OCI-LY7 (cell line): ENCODE data around the gene POU6F2. TPM values are rescaled to one million over a fixed set of nuclear protein-coding genes. Genes with fewer than 3 reads are reported as not detected.

Experiments used
- BruUV-seq: library from RNA; stranded (reverse); fragments of 400-500 nt; replicated peaks from 2 replicates; lab custom pipeline; 2021; lab: Mats Ljungman, UMichigan
- CTCF ChIA-PET: fragments of 300-600 bp; sonication (Branson Sonifier 250); formaldehyde crosslinking; loops from one replicate; lab custom pipeline; 2022; ENCODE audit warnings: antibody characterized with exemption; ENCODE audit not compliant: unreplicated experiment; lab: Charles Lee
- POLR2A ChIA-PET: fragments of 300-600 bp; sonication (Branson Sonifier 250); formaldehyde crosslinking; loops from one replicate; lab custom pipeline; 2022; ENCODE audit warnings: antibody characterized with exemption; lab: Charles Lee
- DNase-seq: peaks from one replicate; pipeline ENCODE4 v3.0.0-alpha.2; 2015; ENCODE audit warnings: low spot score
- H2AFZ ChIP-seq: fragments of 200-600 bp; sonication (generic), shearing (Covaris generic); 2 replicates; pipeline ENCODE4 v1.6.1; 2014; ENCODE audit warnings: mild to moderate bottlenecking, antibody characterized with exemption, low read length, moderate library complexity
- H3K27ac ChIP-seq: fragments of 200-600 bp; sonication (generic); 2 replicates; pipeline ENCODE4 v1.5.1; 2014; ENCODE audit warnings: mixed run types, low read depth, mild to moderate bottlenecking, moderate library complexity, low read length, inconsistent platforms; ENCODE audit not compliant: poor library complexity, severe bottlenecking
- H3K36me3 ChIP-seq: fragments of 200-600 bp; sonication (generic); 2 replicates; pipeline ENCODE4 v1.6.1; 2014; ENCODE audit warnings: mild to moderate bottlenecking, antibody characterized with exemption, low read length, moderate library complexity, mixed read lengths; ENCODE audit not compliant: insufficient read depth
- H3K4me1 ChIP-seq: fragments of 200-600 bp; sonication (generic); 2 replicates; pipeline ENCODE4 v1.5.1; 2014; ENCODE audit warnings: mild to moderate bottlenecking, low read length; ENCODE audit not compliant: insufficient read depth, poor library complexity, severe bottlenecking
- H3K4me2 ChIP-seq: fragments of 200-600 bp; sonication (generic); 2 replicates; pipeline ENCODE4 v1.6.1; 2014; ENCODE audit warnings: mild to moderate bottlenecking, low read length
- H3K4me3 ChIP-seq: fragments of 200-600 bp; sonication (generic); 2 replicates; pipeline ENCODE4 v1.5.1; 2014; ENCODE audit warnings: mild to moderate bottlenecking, low read depth, low read length; ENCODE audit not compliant: poor library complexity, severe bottlenecking
- H3K79me2 ChIP-seq: fragments of 200-600 bp; sonication (generic); 2 replicates; pipeline ENCODE4 v1.6.1; 2016; ENCODE audit warnings: low read depth, mild to moderate bottlenecking, low read length, moderate library complexity, mixed read lengths; ENCODE audit not compliant: insufficient read depth
- H3K9me2 ChIP-seq: fragments of 200-600 bp; sonication (generic); 2 replicates; pipeline ENCODE4 v1.6.1; 2016; ENCODE audit warnings: mild to moderate bottlenecking, low read length, mixed read lengths; ENCODE audit not compliant: insufficient read depth
- H3K9me3 ChIP-seq: fragments of 200-600 bp; sonication (generic); 2 replicates; pipeline ENCODE4 v1.6.1; 2014; ENCODE audit warnings: mild to moderate bottlenecking, mixed run types, low read length, mixed read lengths
- H4K20me1 ChIP-seq: fragments of 200-600 bp; sonication (generic); 2 replicates; pipeline ENCODE4 v1.6.1; 2014; ENCODE audit warnings: mild to moderate bottlenecking, antibody characterized with exemption, low read length, moderate library complexity, mixed read lengths; ENCODE audit not compliant: insufficient read depth
- EZH2phosphoT487 ChIP-seq: fragments of 200-600 bp; sonication (generic); IDR thresholded peaks from 2 replicates; pipeline ENCODE4 v1.6.1; 2018; ENCODE audit warnings: low read depth, borderline replicate concordance, mild to moderate bottlenecking, mixed run types, antibody characterized with exemption, low read length, moderate library complexity, mixed read lengths
- intact Hi-C: fragments of 100-400 bp; cut with micrococcal nuclease; formaldehyde crosslinking; loops from one replicate; pipeline ENCODE4 v1.10.0; 2022; ENCODE audit not compliant: unreplicated experiment
- total RNA-seq, 2 experiments: library from RNA; depleted of rRNA in 1 of 2; stranded (reverse); fragments of >200 nt in 1 of 2; shearing (Covaris generic) in 1 of 2; gene quantifications; 2 replicates each; pipeline ENCODE4 v1.2.3, GENCODE V29; 2014 to 2022
- TF ChIP-seq, protein P1 (sequence below): fragments of 200-600 bp; sonication (generic); conservative IDR thresholded peaks from 2 replicates; pipeline ENCODE4 v1.5.1; 2014; ENCODE audit warnings: mild to moderate bottlenecking, antibody characterized with exemption, low read length, moderate library complexity, mixed read lengths

POU6F2 gene
- total RNA-seq, 2 experiments from 2014 or later: 0.40 TPM; not detected in 1

DNA sequence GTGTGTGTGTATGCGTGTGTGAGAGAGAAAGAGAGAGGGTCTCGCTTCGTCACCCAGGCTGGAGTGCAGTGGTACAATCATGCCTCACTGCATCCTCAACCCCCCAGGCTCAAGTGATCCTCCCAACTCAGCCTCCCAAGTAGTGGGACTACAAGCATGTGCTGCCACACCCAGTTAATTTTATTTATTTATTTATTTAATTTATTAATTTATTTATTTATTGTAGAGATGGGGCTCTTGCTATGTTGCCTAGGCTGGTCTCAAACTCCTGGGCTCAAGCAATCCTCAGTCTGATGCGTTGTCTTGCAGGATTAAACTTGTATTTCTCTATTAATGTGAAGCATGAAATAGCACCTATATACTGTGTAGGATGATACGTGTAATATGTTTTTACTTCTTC, 21.8 kb upstream of the POU6F2 start:
- no peaks in the 10 kb centered on the region for H4K20me1 ChIP-seq
- TF ChIP-seq, protein P1, sequence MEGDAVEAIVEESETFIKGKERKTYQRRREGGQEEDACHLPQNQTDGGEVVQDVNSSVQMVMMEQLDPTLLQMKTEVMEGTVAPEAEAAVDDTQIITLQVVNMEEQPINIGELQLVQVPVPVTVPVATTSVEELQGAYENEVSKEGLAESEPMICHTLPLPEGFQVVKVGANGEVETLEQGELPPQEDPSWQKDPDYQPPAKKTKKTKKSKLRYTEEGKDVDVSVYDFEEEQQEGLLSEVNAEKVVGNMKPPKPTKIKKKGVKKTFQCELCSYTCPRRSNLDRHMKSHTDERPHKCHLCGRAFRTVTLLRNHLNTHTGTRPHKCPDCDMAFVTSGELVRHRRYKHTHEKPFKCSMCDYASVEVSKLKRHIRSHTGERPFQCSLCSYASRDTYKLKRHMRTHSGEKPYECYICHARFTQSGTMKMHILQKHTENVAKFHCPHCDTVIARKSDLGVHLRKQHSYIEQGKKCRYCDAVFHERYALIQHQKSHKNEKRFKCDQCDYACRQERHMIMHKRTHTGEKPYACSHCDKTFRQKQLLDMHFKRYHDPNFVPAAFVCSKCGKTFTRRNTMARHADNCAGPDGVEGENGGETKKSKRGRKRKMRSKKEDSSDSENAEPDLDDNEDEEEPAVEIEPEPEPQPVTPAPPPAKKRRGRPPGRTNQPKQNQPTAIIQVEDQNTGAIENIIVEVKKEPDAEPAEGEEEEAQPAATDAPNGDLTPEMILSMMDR: no peak
- no peak for TF ChIP-seq EZH2phosphoT487
- no peak overlapping the region for H3K4me2 ChIP-seq
- DNase-seq: no peak
- H2AFZ ChIP-seq: no peak overlapping the region
- no peak overlapping the region for H3K27ac ChIP-seq
- H3K9me2 ChIP-seq: no peaks in the 10 kb centered on the region; the same call in 1 of the 2 replicates
- H3K79me2 ChIP-seq: no peaks in the 10 kb centered on the region
- POLR2A ChIA-PET: no interaction called here
- intact Hi-C loops: no loop called here
- CTCF ChIA-PET: no interaction called here
- H3K4me1 ChIP-seq: no peaks in the 10 kb centered on the region
- no peaks in the 10 kb centered on the region for H3K36me3 ChIP-seq
- no peaks in the 10 kb centered on the region for H3K9me3 ChIP-seq
- BruUV-seq: no TSS peak
- H3K4me3 ChIP-seq: no peak overlapping the region

DNA sequence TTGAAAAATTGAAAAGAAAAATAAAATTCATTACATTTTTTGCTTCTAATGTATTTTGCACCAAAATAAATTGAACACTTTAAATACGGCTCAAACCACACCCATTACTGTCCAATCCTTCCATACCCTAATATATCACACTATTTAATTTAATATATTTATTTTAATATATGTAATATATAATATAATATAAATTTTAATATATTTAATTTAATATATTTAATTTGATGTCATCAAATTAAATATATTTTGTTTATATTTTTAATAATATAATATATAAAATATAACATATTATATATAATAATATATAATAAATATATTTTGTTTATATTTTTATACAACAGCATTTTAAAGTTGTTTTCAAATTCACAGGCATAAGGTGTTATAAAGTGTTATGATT, 15.7 kb upstream of the POU6F2 start:
- intact Hi-C loops: no loop called here
- BruUV-seq: no TSS peak
- ChIA-PET POLR2A (no interaction called here), CTCF (no interaction called here)
- no peaks in the 10 kb centered on the region for H3K9me3 ChIP-seq
- no peak overlapping the region for H2AFZ ChIP-seq
- no peaks in the 10 kb centered on the region for H3K36me3 ChIP-seq
- H4K20me1 ChIP-seq: no peaks in the 10 kb centered on the region
- no peaks in the 10 kb centered on the region for H3K4me1 ChIP-seq
- H3K4me3 ChIP-seq: no peak overlapping the region
- no peak for TF ChIP-seq EZH2phosphoT487
- TF ChIP-seq, protein P1: no peak
- no peak for DNase-seq
- no peaks in the 10 kb centered on the region for H3K9me2 ChIP-seq
- no peak overlapping the region for H3K27ac ChIP-seq
- H3K4me2 ChIP-seq: no peak overlapping the region
- no peaks in the 10 kb centered on the region for H3K79me2 ChIP-seq

DNA sequence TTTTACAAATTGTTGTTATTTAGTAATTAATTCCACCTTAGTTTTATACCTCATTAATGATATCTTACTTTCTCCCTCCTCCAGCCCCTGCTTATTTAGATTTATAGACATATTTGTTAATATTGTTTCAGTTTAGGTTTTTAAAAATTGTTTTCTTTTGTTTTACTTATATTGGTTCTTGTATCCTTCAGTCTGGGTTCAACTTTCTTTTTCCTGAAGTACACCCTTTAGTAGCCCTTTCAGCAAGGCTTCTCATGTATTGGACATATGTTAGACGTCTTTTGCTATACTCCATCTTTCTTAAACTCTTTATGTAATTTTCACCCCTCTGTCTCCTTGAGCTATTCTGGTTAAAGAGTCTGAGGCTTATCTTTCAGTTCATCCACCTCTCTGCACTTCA, 12.8 kb upstream of the POU6F2 start:
- no TSS peak for BruUV-seq
- ChIA-PET CTCF (no interaction called here), POLR2A (interaction anchor here (0.6 kb wide), 1 partner anchor 147 kb away, joined by 3 read pairs; no protein-coding TSS in a partner anchor)
- DNase-seq: no peak
- no peaks in the 10 kb centered on the region for H3K9me3 ChIP-seq
- no peaks in the 10 kb centered on the region for H3K9me2 ChIP-seq
- intact Hi-C loops: no loop called here
- TF ChIP-seq EZH2phosphoT487: no peak
- TF ChIP-seq, protein P1: no peak
- H4K20me1 ChIP-seq: no peaks in the 10 kb centered on the region
- H3K36me3 ChIP-seq: no peaks in the 10 kb centered on the region
- H3K79me2 ChIP-seq: no peaks in the 10 kb centered on the region
- H3K4me2 ChIP-seq: no peak overlapping the region
- no peak overlapping the region for H3K4me3 ChIP-seq
- H3K27ac ChIP-seq: no peak overlapping the region
- H2AFZ ChIP-seq: no peak overlapping the region
- H3K4me1 ChIP-seq: no peaks in the 10 kb centered on the region
